HepG2 (cell line): ENCODE measurements around the gene PIK3C2B. TPM values are rescaled to one million over a fixed set of nuclear protein-coding genes. Genes with fewer than 3 reads are reported as not detected.
A peak's percentile ranks its signal among the peaks of the same experiment; 100 is the strongest.

Source experiments
- ATAC-seq: fragments of 200-7000 bp; cut with Tn5 transposase; 3 replicates; pipeline ENCODE4 v1.9.1; 2020; ENCODE audit warnings: mild to moderate bottlenecking, moderate library complexity
- BruUV-seq: library from RNA; stranded (reverse); fragments of 400-500 nt; replicated peaks from 2 replicates; lab custom pipeline; 2021; lab: Mats Ljungman, UMichigan
- CTCF ChIA-PET: fragments of 300-600 bp; formaldehyde crosslinking; extraction: SDS; loops from one replicate; lab custom pipeline; 2021; ENCODE audit warnings: low total read pairs, inconsistent platforms, low intra/inter-chr PET ratio; lab: Yijun Ruan, JAX
- POLR2A ChIA-PET: fragments of 350-600 bp; sonication (Branson Sonifier 250); formaldehyde crosslinking; loops from one replicate; lab custom pipeline; 2020; ENCODE audit warnings: antibody characterized with exemption, inconsistent platforms; lab: Yijun Ruan, JAX
- DNase-seq: peaks from one replicate; pipeline ENCODE4 v3.0.0-alpha.2; 2015; ENCODE audit warnings: low spot score
- FAIRE-seq: peaks from 3 replicates; lab custom pipeline; 2011; peaks lifted over from hg19 to GRCh38; lab: Jason Lieb, UNC
- H2AFZ ChIP-seq: one replicate; pipeline ENCODE4 v1.6.1; 2011; ENCODE audit warnings: low read length, inconsistent platforms
- H3K27ac ChIP-seq: fragments of 300-600 bp; 3 replicates; pipeline ENCODE4 v1.8.0; 2011; ENCODE audit warnings: mixed run types, mild to moderate bottlenecking, mixed read lengths, low read length, inconsistent platforms; ENCODE audit not compliant: insufficient read depth; ENCODE audit errors: extremely low read length
- H3K27me3 ChIP-seq, 2 experiments: fragments of 200-600 bp in 1 of 2; 2 replicates in 1 of 2; 3 replicates in 1 of 2; pipeline versions ENCODE4 v1.6.0 to v1.8.0; 2011; ENCODE audit warnings: low read length in 2 of 2, mild to moderate bottlenecking in 2 of 2, moderate library complexity in 2 of 2, inconsistent platforms in 1 of 2; ENCODE audit not compliant: insufficient read depth in 2 of 2, control insufficient read depth in 1 of 2
- H3K36me3 ChIP-seq, 2 experiments: fragments of 200-600 bp in 1 of 2; replicated peaks in 1 of 2; 2 replicates in 1 of 2; 3 replicates in 1 of 2; pipeline versions ENCODE4 v1.5.1 to v1.8.0; 2011; ENCODE audit warnings: low read length in 2 of 2, inconsistent platforms in 1 of 2; ENCODE audit not compliant: insufficient read depth in 2 of 2, control insufficient read depth in 1 of 2
- H3K4me1 ChIP-seq: 2 replicates; pipeline ENCODE4 v1.5.1; 2012; ENCODE audit warnings: low read length, inconsistent platforms; ENCODE audit not compliant: insufficient read depth
- H3K4me2 ChIP-seq: 2 replicates; pipeline ENCODE4 v1.6.0; 2011; ENCODE audit warnings: low read depth, low read length, inconsistent platforms
- H3K4me3 ChIP-seq, 3 experiments: fragments of 200-600 bp in 1 of 3; sonication (generic), shearing (Covaris generic) in 1 of 3; replicated peaks in 1 of 3; 2 replicates each; pipeline ENCODE4 v1.5.1; 2011 to 2016; ENCODE audit warnings: low read length in 3 of 3, inconsistent platforms in 2 of 3, low read depth in 2 of 3, mild to moderate bottlenecking in 2 of 3, control low read depth in 1 of 3, mixed read lengths in 1 of 3; ENCODE audit not compliant: insufficient read depth in 1 of 3
- H3K79me2 ChIP-seq: one replicate; pipeline ENCODE4 v1.6.1; 2011; ENCODE audit warnings: low read length, inconsistent platforms; ENCODE audit not compliant: insufficient read depth
- H3K9ac ChIP-seq: 2 replicates; pipeline ENCODE4 v1.6.0; 2011; ENCODE audit warnings: mild to moderate bottlenecking, low read depth, low read length, inconsistent platforms; ENCODE audit not compliant: insufficient read depth
- H3K9me3 ChIP-seq: 2 replicates; pipeline ENCODE4 v1.5.1; 2012; ENCODE audit warnings: mild to moderate bottlenecking, low read length
- H4K20me1 ChIP-seq: 2 replicates; pipeline ENCODE4 v1.6.0; 2011; ENCODE audit warnings: inconsistent platforms, mild to moderate bottlenecking, low read length, moderate library complexity; ENCODE audit not compliant: insufficient read depth
- ARID5B ChIP-seq: IDR thresholded peaks from 2 replicates; pipeline ENCODE4 v1.4.0; 2020; ENCODE audit warnings: mild to moderate bottlenecking, missing genetic modification reagents
- GABPB1 ChIP-seq: IDR thresholded peaks from 2 replicates; pipeline ENCODE4 v1.6.1; 2016; ENCODE audit warnings: mild to moderate bottlenecking, missing genetic modification reagents, moderate library complexity, missing compliant biosample characterization
- GLI4 ChIP-seq: sonication (generic); formaldehyde crosslinking; IDR thresholded peaks from 2 replicates; pipeline ENCODE4 v1.5.1; 2020; ENCODE audit warnings: missing genetic modification reagents, mild to moderate bottlenecking, moderate library complexity, borderline replicate concordance
- IRF9 ChIP-seq: sonication (generic); formaldehyde crosslinking; IDR thresholded peaks from 2 replicates; pipeline ENCODE4 v1.8.0; 2022; ENCODE audit warnings: missing genetic modification reagents, mild to moderate bottlenecking, borderline replicate concordance
- KAT8 ChIP-seq: IDR thresholded peaks from 2 replicates; pipeline ENCODE4 v1.6.1; 2016; ENCODE audit warnings: missing genetic modification reagents, missing compliant biosample characterization
- MBD4 ChIP-seq: IDR thresholded peaks from 2 replicates; pipeline ENCODE4 v1.6.1; 2012; ENCODE audit warnings: low read length, inconsistent platforms, borderline replicate concordance
- SALL1 ChIP-seq: sonication (generic); formaldehyde crosslinking; IDR thresholded peaks from 2 replicates; pipeline ENCODE4 v1.8.0; 2022; ENCODE audit warnings: mild to moderate bottlenecking, missing genetic modification reagents
- TBX3 ChIP-seq: fragments of 450-650 bp; IDR thresholded peaks from 2 replicates; pipeline ENCODE4 v1.6.1; 2017; ENCODE audit warnings: antibody characterized with exemption, mild to moderate bottlenecking, inconsistent platforms, borderline replicate concordance
- ZNF264 ChIP-seq: sonication (generic); formaldehyde crosslinking; IDR thresholded peaks from 2 replicates; pipeline ENCODE4 v1.4.0; 2020; ENCODE audit warnings: missing genetic modification reagents
- ZNF280D ChIP-seq: sonication (generic); formaldehyde crosslinking; IDR thresholded peaks from 2 replicates; pipeline ENCODE4 v1.5.1; 2020; ENCODE audit warnings: mild to moderate bottlenecking, missing genetic modification reagents
- ZNF33A ChIP-seq: sonication (generic); formaldehyde crosslinking; IDR thresholded peaks from 2 replicates; pipeline ENCODE4 v1.5.1; 2020; ENCODE audit warnings: missing genetic modification reagents, mild to moderate bottlenecking, moderate library complexity, borderline replicate concordance
- ZNF350 ChIP-seq: sonication (generic); formaldehyde crosslinking; IDR thresholded peaks from 2 replicates; pipeline ENCODE4 v1.4.0; 2020; ENCODE audit warnings: mild to moderate bottlenecking, low read depth, missing genetic modification reagents, borderline replicate concordance
- ZSCAN20 ChIP-seq: sonication (generic); formaldehyde crosslinking; IDR thresholded peaks from 2 replicates; pipeline ENCODE4 v1.4.0; 2020; ENCODE audit warnings: missing genetic modification reagents, mild to moderate bottlenecking, borderline replicate concordance
- WGBS: methylation state at CpG from one replicate; pipeline ENCODE4 v1.1.6; 2017; ENCODE audit warnings: low lambda C conversion rate; 5-methylcytosine and 5-hydroxymethylcytosine counted together
- in situ Hi-C: cut with HindIII; loops from 2 replicates; pipeline ENCODE4 v1.10.0; 2017; ENCODE audit warnings: low pct_unique_long_range_greater_than_20kb; ENCODE audit not compliant: extremely low pct_ligation_motif_present
- intact Hi-C: fragments of 100-400 bp; cut with micrococcal nuclease; formaldehyde crosslinking; loops from one replicate; pipeline ENCODE4 v1.10.0; 2022; ENCODE audit not compliant: unreplicated experiment
- polyA plus RNA-seq, 8 experiments: library from polyadenylated mRNA; depleted of rRNA in 3 of 8; stranded (reverse) in 7 of 8; unstranded in 1 of 8; fragments of >200 nt; fragmentation: Illumina TruSeq in 4 of 8; extraction: Trizol in 4 of 8; gene quantifications; 2 replicates each; pipeline versions ENCODE4 v1.2.1 to v1.2.3, GENCODE V29; 2011 to 2016; ENCODE audit warnings: low read depth in 4 of 8, missing spikeins in 1 of 8, mixed read lengths in 1 of 8; ENCODE audit not compliant: insufficient read depth in 1 of 8
- total RNA-seq, 5 experiments: library from RNA; depleted of rRNA; stranded (reverse); fragments of >200 nt; fragmentation: Illumina TruSeq; extraction: Trizol; gene quantifications; 2 replicates each; pipeline ENCODE4 v1.2.3, GENCODE V29; 2016; ENCODE audit warnings: low read depth in 1 of 5

PIK3C2B gene
- total and polyA plus RNA-seq, 2 of the 13 experiments (the other 11 are each of a cell fraction or from before 2014, with no cell fraction given) = 3.4 to 4.5 TPM

DNA sequence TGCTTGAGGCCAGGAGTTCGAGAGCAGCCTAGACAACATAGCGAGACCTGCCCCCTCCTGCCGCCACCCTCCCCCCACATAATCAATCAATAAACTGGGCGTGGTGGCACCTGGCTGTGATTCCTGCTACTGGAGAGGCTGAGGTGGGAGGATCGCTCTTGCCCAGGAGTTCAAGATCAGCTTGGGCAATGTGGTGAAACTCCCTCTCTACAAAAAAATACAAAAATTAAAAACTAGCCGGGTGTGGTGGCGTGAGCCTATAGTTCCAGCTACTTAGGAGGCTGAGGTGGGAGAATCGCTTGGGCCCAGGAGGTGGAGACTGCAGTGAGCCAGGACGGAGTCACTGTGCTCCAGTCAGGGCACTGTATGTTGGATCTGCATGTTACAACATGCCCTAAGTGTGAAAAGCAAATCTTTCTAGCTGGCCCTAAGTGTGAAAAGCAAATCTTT lies 14.6 kb upstream of the PIK3C2B start:
- in situ Hi-C loops (no loop called here), intact Hi-C loops (loop anchor here (5.0 to 10.0 kb wide), 2 partner anchors 97 to 364 kb away; partner anchors contain the start of gene PPP1R15B)
- BruUV-seq = no TSS peak
- POLR2A ChIA-PET = interaction anchor here (4.7 kb wide), 1 partner anchor 15 kb away, joined by 25 read pairs; the partner anchor contains the start of gene PIK3C2B
- H3K9ac ChIP-seq = no peak overlapping the region
- WGBS = 7% methylated on average over 9 of the region's 9 CpGs
- H3K9me3 ChIP-seq = no peaks in the 10 kb centered on the region
- no peaks in the 10 kb centered on the region for H4K20me1 ChIP-seq
- H3K4me2 ChIP-seq = peak overlapping the region; percentile 70
- DNase-seq (peak; percentile 38), ATAC-seq (peak; percentile 37), FAIRE-seq (no peak)
- peak overlapping the region; percentile 17 for H2AFZ ChIP-seq
- H3K36me3 ChIP-seq = no peaks in the 10 kb centered on the region
- H3K27ac ChIP-seq = no peak overlapping the region
- H3K4me3 ChIP-seq = peak overlapping the region; percentile 18 to 76 (median 22); a peak in 5 of 6 replicates
- no peaks in the 10 kb centered on the region; a peak in 1 of 5 replicates for H3K27me3 ChIP-seq
- CTCF ChIA-PET = no interaction called here
- H3K79me2 ChIP-seq = no peaks in the 10 kb centered on the region
- peaks cover 37% of the 10 kb centered on the region for H3K4me1 ChIP-seq
- TF ChIP-seq KAT8 (CRISPR knock-in tag) (peak; percentile 28; the same call in 1 of the 2 replicates), ZSCAN20 (CRISPR knock-in tag) (no peak), MBD4 (no peak), ZNF350 (CRISPR knock-in tag) (no peak), ZNF264 (no peak), GABPB1 (CRISPR knock-in tag) (0 out of 2 replicates have a peak, but pooled peaks have one; percentile 19), TBX3 (peak; percentile 77; the same call in 1 of the 2 replicates), IRF9 (CRISPR knock-in tag) (0 out of 2 replicates have a peak, but pooled peaks have one; percentile 27), SALL1 (CRISPR knock-in tag) (peak; percentile 55), ZNF33A (CRISPR knock-in tag) (no peak), ARID5B (CRISPR knock-in tag) (peak; percentile 33), GLI4 (CRISPR knock-in tag) (no peak), ZNF280D (peak; percentile 82; the same call in 1 of the 2 replicates)
